ENCODE measurements around the gene TIAM2.

The TIAM2 gene

DNA sequence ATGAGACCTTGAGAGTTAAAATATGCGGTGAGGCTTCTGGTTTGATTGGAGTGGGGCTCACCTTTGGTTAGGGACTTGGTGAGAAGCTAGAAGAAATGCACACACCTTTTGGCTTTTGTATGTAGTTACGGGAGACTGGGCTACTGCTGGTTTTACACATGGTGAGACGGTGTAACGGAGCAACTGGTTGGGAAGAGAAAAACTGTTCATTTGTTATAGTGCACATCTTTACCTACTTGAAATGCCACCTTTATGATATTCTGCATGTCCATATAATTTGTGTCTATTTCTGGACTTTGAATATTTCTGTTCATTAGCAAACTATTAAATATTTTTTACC is 31.6 kb downstream of the TIAM2 start:
- DNase-seq, result no peak

DNA sequence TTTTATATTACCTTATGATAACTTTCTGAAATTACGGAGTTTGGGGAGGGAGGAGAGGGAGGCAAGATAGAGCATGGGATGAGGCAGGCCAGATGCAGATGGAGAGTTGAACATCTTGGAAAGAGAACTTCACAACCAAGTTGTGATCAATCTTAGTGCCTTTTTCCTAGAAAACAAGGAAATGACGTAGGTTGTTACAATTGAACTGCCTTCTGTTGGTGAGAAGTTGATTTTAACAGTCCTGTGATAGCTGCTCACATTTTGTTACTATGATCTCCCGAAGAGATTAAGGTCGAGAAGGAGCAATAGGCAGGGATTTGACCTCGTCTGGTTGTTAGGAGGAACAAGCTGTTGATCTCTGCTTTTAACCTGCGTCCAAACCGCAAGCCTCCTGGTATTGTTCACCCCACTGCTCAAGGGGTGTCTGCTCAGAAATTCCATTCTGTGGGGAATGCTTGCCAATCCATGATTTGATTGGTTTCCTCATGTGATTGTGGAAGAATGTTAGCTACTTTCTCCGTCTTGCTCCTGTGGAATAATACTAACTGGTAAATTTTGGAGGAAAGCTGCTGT is 35.1 kb downstream of the TIAM2 start:
- DNase-seq, result no peak

DNA sequence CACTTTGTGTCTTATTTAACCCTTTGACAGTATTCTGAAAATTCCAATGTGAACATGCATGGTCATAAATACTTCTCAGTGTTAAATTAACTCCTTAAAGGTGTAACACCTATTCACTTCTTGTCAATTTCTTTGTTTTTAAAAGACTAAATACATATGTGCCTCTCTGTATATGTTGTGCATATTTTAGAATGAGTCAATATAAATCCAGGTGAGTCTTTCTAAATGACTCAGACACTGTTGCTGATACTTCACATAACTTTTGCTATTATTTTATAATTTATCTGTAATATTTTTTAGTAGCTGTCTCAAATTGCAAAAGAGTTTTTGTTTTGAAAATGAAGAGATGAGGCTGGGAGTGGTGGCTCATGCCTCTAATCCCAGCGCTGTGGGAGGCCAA is 36.0 kb downstream of the TIAM2 start:
- no peak for DNase-seq

DNA sequence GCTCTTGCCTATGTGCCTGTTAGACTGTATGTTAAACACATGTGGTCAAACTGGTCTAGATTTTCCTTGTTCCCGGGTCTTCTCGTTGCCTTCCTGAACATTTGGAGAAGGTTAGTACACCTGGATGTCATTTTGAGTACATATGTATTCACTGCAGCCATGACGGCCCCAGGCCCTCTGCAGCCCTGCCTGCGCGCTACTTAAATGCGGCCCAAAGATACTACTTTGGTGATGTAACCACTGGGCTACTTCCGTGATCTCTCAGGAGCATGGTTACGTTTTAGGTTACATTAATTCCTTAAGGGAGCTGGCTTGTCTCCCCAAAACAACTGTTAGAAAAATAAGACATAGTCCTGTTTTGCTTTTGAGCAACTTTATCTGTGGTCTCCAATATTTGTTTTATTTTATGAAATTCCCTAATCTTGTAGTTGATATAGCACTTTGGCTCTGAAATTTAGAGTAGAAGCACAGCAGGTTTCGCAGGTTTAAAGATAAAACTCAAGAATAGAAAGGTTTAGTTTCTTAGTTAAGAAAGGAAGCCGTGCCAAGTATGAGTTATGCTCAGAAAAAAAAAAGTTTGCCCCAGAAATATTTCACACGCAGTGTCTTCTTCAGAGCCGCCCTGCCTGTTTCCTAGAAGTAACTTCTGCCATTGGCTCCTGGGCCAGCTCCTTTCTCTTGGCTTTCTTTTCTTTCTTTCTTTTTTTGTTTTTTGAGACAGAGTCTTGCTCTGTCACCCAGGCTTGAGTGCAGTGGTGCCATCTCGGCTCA is 38.1 kb downstream of the TIAM2 start:
- no peak for DNase-seq

DNA sequence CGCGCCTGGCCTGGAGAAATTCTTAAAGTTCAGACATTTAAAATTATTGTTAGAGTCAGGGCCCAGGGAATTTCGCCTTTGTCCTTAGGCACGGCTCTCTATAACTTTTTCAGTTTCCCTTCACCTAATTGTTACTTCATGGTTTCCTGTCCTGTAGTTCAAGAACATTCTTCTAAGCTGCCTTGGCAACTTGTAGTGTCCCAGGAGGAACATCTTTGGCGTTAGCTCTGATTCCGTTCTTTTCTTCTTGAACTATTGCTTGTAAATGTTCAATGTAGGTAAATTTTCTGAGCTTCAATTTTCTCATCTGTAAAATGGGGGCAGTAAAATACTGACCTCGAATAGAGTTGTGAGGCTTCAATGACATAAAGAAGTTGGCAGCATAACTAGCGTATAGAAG is 41.8 kb downstream of the TIAM2 start:
- DNase-seq, result no peak

DNA sequence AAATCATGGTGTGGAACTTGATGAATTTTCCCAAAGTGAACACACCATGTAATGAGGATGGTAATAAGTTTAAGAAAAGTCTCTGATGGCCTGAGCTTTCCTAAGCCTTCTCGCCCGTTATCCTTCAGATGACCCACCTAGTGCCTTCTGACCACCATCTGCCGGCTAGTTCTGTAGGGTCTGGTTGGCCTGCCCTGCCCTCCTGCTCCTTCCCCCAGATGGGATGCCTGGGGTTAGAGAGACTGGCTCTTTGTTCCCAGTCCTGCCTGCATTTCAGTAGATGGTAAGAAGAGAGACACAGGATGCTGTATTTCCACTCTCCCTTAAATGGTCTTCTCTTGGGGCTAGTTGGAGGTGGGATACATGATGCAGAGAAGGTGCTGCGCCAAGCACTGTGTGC is 43.0 kb downstream of the TIAM2 start:
- no peak for DNase-seq

DNA sequence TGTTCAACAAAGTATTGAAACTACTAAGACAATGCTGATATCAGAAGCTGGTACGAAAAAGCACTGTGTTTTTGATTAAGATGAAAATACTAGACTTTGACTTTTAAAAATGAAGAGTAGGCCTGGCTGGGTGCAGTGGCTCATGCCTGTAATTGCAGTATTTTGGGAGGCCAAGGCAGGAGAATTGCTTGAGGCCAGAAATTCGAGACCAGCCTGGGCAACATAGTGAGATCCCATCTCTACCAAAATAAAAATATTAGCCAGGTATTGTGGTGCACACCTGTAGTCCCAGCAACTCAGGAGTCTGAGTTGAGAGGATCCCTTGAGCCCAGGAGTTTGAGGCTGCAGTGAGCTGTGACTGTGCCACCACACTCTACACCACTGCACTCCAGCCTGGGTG is 43.4 kb downstream of the TIAM2 start:
- DNase-seq, result no peak

DNA sequence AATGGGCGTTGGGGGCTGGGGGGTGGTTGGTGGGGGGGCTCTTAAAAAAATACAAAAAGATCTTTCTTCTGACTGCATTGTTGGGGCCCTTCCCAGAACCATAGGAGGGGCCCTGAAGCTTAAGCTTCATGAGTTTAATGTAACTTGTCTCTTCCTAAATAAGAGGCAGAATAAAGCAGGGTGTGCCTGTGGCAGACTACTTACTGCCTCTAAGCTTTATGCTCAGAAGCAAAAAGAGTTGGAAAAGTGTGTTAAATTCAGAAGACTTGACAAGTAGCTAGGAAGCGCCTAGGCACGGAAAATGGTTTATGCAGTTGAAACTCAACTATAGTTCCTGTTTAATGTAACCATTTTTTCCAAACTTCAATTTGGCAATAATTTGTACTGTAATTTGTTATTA is 44.5 kb downstream of the TIAM2 start:
- no peak for DNase-seq

DNA sequence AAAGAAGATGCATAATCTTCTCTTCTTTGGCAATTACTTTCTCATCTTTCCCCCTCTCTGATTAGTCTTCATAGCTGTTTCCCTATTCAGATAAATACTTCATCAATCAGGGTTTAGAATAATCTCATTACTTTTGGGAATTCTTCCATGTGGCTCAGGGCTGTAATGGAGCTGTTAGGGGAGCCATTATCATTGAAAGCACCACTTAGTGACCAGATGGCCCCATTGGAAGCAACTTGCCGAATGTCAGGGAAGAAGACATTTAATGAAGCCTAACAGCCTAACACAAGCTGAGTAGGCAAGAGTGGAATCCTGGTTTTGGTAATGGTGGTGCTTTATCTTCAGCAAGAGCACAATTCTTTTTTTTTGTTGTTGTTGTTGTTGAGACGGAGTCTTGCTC is 45.0 kb downstream of the TIAM2 start:
- DNase-seq, result no peak

DNA sequence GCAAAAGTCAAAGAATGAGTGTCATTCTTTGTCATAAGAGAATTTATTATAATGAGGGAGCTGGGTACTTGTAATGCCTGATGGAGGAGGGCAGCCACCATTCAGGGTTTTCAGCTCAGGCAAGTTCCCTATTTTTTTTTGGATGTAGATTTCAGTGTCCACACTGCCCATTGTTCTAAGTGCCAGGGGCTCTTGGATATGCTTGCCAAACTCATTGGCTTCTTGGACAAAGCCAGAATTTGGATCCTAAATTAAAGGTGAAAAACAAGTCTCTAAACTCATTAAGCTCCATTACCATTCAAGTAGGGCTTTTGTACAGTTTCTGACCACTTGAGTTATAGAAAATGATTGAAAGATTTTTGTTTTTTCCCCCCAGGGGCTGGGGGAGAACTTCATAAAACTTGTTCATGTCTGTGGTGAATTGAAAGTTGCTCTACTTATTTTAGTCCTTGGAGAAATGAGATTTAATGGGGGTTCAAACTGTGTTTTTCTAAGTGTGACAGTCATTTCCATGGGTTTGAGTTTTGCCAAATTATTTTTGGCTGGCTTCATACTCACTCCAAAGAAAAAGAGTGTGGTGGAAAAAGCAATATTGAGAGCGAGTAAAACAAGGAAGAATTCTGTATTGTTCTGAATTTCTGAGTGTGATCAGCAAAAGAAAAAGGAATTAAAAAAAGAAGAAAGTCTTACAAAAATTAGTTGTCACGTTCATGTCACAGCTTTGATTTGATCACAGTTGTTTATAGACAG is 46.0 kb downstream of the TIAM2 start:
- DNase-seq, result no peak

DNA sequence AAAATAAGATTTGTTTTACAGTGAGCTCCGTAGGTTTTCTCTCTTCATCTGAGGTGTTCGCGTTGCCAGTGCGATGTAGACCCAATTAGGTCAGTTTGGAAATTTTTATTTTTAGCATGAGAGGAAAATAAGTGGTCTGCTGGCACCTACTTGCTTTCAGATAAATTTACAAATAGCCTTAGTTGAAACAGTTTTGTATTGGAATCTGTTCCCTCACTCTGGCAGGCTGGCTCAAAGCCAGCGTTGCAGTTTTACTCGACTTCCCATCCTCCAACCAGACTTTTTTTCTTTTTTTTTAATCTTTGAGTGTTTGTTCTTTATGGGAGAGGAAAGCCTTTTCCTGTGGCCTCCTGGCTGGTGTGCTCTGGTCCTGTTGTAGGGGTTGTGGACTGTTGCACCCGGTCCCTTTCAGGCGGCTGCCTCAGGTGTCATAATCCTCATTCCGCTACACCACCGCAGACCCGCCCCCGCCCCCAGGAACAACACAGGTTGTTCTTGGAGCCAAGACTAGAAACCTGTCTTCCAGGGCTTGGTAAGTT is 46.7 kb downstream of the TIAM2 start:
- no peak for DNase-seq

DNA sequence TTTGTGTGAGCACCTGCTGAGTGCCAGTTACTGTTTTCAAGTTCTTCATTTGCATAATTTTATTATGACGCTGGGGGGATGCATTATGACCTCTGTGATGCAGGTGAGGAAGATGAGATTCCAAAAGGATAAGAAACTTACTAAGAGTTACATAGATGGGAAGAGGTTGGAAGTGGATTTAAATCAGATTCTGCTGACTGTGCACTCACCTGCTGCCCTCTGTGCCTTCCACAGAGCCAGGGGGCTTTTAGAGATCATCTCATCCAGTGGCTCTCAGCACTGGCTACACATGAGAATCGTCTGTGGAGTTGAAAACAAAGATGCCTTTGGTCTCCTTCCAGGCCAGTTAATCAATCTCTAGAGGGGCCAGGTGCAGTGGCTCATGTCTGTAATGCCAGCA is 47.9 kb downstream of the TIAM2 start:
- no peak for DNase-seq

DNA sequence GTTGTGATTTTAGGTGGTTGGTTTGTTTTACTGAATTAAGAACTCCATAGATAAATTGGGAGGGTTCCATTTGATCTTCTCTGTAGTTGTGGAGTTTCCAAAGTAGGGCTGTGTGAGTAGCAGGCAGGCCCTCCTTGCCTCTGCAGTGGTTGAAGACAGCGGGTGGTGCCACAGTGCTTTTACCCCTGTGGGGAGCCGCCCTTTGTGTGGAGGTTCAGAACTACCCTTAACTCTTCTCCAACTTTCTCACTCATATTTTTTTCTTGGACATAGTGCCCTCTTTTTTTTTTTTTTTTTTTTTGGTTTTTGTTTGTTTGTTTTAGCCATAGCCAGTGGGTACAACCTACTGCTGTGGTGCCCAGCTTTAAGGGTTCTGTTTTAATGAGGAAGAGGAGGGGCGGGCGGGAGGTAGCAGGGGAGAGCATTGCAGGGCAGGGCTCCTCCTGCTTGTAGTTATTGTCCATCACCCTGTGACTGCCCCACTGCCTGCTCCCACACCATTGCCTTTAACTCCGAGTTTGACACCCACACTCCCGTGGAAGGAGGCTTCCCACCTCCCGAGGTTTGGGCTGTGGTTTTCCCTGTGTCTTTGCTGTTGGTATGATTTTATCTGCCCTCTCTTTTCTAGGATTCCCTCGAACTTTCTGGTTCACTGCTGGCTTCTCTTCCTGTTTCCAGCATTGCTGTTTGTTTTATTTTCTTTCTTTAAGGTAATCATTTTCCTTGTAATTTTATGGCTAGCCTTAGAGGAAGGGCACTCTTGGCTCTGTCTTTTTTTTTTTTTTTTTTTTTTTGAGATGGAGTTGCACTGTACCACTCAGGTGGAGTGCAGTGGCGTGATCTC is 50.7 kb downstream of the TIAM2 start:
- DNase-seq, result no peak

DNA sequence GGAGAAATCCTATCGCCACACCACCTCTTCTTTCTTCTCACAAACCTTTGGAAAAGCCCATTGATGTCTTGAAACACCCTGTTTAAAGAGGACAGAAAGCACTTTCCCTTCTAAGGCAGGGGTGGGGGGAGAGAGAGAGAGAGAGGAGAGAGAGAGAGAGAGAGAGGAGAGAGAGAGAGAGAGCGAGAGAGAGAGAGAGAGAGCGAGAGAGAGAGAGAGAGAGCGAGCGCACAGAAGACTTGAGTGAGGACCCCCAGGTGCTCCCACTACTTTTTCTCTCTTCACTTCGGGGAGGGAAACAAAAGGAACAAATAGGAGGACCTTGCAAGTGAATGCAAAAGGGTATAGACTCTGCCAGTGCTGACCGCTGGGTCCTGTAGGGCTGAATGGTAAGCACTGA is 52.4 kb downstream of the TIAM2 start:
- no peak for DNase-seq

DNA sequence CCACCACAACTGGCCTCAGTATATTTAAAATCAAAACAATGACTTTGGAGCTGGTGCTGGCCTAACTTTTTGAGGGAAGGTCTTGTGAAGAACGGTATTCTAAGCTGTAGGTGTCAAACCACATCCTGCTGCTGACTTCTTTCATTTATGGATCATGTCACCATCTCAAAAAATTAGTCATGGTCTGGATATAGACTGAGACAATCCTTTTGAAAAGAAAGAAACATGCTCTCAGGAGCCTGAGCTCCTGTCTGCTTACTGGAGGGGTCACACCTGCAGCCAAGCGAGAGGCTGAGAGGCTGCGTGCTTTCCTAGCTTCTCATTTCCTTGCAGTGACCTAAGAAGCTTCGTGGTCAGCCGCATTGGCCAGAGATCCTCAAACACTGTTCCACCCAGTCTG is 55.2 kb downstream of the TIAM2 start:
- DNase-seq, result no peak

DNA sequence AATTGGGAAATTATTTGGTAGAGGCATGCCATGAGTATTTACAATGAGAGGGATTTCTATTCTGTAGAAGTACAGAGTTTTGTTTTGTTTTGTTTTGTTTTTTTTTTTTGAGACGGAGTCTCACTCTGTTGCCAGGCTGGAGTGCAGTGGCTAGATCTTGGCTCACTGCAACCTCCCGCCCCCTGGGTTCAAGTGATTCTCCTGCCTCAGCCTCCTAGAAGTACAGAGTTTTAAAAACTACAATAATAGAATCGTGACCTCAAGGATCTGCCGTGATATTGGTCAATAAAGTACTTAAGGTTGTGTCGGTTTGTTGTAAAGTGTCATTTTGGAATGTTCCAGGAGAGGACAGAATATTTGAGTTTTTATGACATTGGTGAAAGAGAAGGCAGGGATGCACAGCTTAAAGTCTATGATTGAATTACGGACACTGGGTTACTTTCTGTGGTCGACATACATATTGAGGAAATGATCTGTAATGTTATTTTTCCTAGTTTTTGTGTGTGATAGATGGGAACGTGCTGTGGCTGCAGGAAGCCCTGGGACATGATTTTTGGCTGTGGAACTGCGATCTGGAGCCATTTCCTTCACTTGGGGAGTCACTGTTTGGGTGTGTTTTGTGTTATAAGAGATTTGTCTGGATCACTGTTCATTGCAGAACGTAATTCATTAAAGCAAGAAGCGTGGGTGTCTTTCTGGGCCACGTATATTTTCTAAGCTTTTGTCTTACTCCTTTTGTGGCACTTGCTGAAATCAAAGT is 59.6 kb downstream of the TIAM2 start:
- no peak for DNase-seq

DNA sequence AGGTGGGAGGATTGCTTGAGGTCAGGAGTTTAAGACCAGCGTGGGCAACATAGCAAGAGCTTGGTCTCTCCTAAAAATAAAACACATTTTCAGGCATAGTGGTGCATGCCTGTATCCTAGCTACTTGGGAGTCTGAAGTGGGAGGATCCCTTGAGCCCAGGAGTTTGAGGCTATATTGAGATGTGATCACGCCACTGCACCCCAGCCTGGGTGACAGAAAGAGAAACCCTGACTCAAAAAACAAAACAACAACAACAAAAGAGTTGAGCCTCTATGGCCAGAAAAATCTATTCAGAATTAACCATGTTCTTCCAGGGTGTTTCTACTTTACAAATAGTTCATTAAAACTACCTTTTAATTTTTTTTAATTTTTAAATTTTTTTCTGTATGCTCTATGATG is 60.6 kb downstream of the TIAM2 start:
- DNase-seq, result no peak

DNA sequence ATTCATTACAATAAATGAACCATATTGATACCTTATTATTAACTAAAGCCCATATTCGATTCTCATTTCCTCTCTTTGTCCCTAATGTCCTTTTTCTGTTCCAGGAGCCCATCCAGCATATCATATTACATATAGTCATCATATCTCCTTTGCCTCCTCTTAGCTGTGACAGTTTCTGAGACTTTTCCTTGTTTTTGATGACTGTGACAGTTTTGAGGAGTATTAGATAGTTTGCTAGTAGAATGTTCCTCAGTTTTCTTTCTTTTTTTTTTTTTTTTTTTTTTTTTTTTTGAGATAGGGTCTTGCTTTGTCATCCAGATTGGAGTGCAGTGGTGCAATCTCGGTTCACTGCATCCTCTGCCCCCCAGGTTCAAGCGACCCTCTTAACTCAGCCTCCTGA is 61.6 kb downstream of the TIAM2 start:
- DNase-seq, result no peak

DNA sequence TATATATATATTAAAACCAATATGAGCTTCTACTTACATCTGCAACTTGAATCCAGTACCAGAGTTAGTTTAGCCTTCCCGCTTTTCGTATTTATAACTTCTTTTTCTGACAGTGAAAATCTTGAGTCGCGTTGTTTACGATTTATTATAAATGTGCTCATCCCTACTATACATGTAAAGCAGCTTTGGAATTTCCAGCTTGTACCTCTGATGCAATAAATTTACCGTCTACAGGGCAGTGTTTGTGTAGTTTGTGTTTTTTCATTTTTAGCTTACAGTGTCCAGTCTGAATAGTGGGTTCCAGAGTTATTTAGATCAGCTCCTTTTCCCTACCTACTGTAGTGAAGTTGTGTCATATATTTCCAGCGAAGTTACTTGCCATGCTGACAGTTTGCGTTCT is 66.3 kb downstream of the TIAM2 start:
- no peak for DNase-seq

DNA sequence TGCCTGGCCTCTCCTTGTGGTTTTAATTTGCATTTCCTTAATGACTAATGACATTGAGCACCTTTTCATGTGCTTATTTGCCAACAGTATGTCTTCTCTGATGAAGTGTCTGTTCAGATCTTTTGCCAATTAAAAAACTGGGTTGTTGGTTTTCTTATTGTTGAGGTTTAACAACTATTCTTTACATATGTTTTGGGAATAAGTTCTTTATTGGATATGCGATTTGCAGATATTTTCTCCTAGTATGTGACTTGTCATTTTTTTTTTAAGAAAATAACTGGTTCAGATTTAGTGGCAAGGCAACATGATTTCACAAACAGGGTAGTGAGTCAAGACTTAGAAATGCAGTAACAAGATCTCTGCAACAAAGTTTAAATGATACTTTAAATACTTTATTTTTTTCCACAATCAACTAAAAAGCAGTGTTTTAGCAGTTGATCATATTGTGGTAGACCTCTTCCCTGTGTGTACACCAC is 67.8 kb downstream of the TIAM2 start:
- no peak for DNase-seq

DNA sequence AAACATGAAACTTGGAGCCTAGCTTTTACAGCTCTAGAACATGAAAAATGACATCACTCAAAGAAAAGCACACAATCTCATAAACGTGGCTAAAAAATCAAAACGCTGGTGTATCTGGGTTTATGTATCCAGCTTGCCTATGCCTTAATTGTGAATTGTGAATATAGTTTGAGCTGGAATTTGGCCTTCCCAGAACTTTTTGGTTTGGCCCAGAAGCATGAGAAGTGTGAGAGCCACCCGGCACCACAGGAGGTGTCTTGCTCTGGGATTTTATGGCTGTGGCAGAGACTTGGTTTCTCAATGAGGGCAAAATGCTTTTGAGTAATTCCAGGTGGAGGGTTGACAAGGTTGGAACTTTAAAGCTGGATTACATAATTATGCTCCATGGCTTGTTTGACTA is 69.2 kb downstream of the TIAM2 start:
- no peak for DNase-seq

DNA sequence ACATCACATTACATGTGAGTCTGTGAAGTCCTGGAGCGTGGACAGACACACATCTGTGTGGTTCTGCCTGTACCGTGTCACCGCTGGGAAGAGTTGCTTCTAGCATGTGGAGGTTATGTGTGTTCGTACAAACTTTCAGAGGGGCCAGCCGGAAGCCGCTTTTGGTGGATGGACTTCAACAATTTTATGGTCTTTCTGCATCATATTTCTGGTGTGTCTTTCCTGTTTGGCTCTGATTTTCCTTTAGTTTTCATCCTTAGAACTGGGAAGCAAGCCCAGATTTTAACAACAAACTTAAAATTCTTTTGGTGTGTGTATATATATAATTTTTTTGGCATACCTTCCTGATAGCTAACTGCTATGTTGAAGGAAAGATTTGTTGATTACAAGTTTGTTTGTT is 71.2 kb downstream of the TIAM2 start:
- no peak for DNase-seq

All from NCI-H1092 (cell line).